Skin epidermis (tissue), 12 donors: ENCODE measurements around the gene HES3.
A peak's percentile ranks its signal among the peaks of the same experiment; 100 is the strongest.

Experiments
- H3K27ac ChIP-seq, 21 experiments: fragments of 200-600 bp; sonication (generic) in 11 of 21; one replicate each; pipeline ENCODE4 v1.5.0; 2020; ENCODE audit warnings: mild to moderate bottlenecking in 3 of 21, inconsistent platforms in 2 of 21, moderate library complexity in 2 of 21
- H3K4me3 ChIP-seq, 7 experiments: fragments of 200-600 bp; sonication (generic) in 2 of 7; one replicate each; pipeline ENCODE4 v1.5.0; 2020; ENCODE audit warnings: inconsistent platforms in 2 of 7, mild to moderate bottlenecking in 2 of 7, moderate library complexity in 1 of 7

Gene HES3

DNA sequence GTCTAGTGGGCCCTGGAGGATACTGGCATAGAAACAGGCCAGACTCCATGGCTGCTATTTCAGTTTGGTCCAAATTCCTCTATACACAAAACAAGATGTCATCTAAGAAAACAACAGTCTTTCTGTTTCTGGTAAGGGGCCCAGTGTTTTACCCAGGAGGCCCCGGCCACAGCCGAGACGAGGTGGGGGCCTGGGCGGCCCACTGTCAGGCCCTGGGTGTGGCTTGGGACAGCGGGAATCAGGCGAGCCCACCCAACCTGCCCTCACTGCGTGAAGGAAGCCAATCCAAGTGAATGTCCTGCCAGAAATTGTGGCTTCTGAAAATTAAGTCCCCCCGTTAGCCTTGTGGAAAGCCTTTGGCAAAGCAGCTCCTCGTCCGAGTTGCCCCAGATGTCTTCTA, 48.1 kb downstream of the HES3 start:
- Histone ChIP-seq H3K27ac (peak overlapping the region in 11 of 21 experiments; percentile 14 to 87 (median 73)), H3K4me3 (no peak overlapping the region)

- Histone ChIP-seq H3K27ac (peak overlapping the region in 2 of 21 experiments; percentile 16 to 18), H3K4me3 (no peak overlapping the region)
Observed at GRCh38 chr1:6294080-6294889, 50.3 kb downstream of the HES3 start.

DNA sequence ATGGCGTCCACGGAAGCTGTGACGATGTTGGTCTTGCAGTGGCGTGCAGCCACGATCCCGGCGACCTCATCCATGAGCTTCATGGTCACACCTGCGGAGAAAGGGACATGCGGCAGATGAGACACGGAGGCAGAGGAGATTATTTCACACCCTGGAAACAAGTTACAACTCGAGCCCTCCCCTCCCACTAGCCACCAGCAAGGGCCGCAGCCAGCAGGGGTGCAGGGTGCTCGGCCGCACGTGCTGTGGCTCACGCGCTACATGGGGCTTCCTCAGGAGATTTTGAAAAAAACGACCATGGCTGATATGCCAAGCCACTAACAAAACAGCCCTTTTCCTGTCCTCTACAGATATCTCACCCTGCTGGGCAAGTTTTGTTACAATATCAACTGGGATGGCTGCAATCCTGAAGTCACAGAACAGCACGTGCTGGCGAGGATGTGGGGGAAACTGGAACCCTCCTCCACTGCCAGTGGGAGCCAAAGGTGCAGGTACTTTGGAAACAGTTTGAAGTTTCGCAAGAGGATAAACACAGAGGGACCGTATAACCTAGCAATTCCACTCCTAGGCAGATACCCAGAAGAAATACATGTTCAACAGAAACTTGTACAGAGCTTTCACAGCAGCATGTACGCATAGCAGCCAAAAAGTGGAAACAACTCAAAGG, 51.0 kb downstream of the HES3 start:
- Histone ChIP-seq H3K27ac (no peak overlapping the region), H3K4me3 (no peak overlapping the region)
